IPS-15b (cell line): ENCODE measurements around the gene ROR2.

Experiments used
- H3K27me3 ChIP-seq: one replicate; pipeline ENCODE4 v1.6.1; 2013; ENCODE audit warnings: low read length; ENCODE audit not compliant: control insufficient read depth, insufficient read depth
- H3K36me3 ChIP-seq: one replicate; pipeline ENCODE4 v1.6.1; 2013; ENCODE audit warnings: low read length; ENCODE audit not compliant: control insufficient read depth, insufficient read depth
- H3K4me1 ChIP-seq: one replicate; pipeline ENCODE4 v1.6.1; 2013; ENCODE audit warnings: mild to moderate bottlenecking, low read length; ENCODE audit not compliant: control insufficient read depth, insufficient read depth
- H3K4me3 ChIP-seq: one replicate; pipeline ENCODE4 v1.5.1; 2013; ENCODE audit warnings: low read depth, low read length
- H3K9ac ChIP-seq: one replicate; pipeline ENCODE4 v1.6.1; 2013; ENCODE audit warnings: low read depth, mild to moderate bottlenecking, low read length
- H3K9me3 ChIP-seq: one replicate; pipeline ENCODE4 v1.6.1; 2013; ENCODE audit warnings: mild to moderate bottlenecking, low read length; ENCODE audit not compliant: control insufficient read depth, insufficient read depth

The ROR2 gene

DNA sequence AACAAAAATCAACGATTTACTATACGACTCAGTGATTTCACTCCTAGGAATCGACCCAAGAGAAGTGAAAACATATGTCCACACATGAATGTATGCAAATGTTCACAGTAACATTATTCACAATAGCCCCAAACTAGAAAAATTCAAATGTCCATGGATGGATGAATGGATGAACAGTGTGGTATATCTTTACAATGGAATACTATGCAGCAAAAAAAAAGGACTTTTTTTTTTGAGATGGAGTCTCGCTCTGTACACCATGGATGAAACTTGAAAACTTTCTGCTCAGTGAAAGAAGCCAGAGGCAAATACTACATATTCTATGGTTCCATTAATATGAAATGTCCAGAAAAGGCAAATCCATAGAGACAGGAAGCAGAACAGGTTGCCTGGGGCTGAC is 233.8 kb downstream of the ROR2 start:
- H3K9me3 ChIP-seq, result no peaks in the 10 kb centered on the region
- H3K4me3 ChIP-seq, result no peak overlapping the region
- peaks cover 4% of the 10 kb centered on the region for H3K4me1 ChIP-seq
- no peaks in the 10 kb centered on the region for H3K27me3 ChIP-seq
- no peak overlapping the region for H3K9ac ChIP-seq
- no peaks in the 10 kb centered on the region for H3K36me3 ChIP-seq

DNA sequence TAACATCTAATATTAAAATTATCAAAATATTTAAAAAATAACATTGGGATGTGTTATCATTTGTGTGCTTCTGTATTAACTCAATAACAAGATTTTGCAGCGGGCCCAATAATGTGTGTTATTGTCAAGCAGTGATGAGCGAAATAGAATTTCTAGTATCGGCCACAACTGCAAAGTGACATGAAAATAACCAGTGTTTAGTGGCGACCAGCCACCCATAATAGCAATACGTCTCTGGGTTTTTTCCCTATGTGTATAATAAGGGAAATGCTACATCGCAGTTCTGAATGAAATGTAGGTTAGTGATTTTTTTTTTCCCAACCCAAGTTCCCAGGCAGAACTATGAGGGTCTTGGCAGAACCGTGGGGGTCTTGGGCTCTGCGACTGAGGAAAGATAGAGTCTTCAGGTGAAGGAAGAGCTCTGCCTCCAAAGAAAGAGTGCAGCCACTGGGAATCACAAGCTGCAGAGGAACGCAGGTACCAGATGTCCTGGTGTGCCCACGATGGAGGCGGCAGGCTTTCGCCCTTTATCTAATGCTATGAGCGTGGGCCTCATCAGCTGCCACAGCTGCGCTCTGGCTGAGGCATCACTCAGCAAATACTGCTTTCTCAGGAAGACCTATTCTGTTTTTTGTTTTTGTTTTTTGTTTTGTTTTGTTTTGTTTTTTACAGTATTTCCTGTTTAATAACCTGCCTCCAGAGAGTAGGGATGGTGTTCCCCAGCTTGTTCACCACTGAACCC is 235.0 kb downstream of the ROR2 start:
- Histone ChIP-seq H3K4me1 (no peaks in the 10 kb centered on the region), H3K27me3 (no peaks in the 10 kb centered on the region), H3K9ac (no peak overlapping the region), H3K4me3 (no peak overlapping the region), H3K36me3 (no peaks in the 10 kb centered on the region), H3K9me3 (no peaks in the 10 kb centered on the region)

DNA sequence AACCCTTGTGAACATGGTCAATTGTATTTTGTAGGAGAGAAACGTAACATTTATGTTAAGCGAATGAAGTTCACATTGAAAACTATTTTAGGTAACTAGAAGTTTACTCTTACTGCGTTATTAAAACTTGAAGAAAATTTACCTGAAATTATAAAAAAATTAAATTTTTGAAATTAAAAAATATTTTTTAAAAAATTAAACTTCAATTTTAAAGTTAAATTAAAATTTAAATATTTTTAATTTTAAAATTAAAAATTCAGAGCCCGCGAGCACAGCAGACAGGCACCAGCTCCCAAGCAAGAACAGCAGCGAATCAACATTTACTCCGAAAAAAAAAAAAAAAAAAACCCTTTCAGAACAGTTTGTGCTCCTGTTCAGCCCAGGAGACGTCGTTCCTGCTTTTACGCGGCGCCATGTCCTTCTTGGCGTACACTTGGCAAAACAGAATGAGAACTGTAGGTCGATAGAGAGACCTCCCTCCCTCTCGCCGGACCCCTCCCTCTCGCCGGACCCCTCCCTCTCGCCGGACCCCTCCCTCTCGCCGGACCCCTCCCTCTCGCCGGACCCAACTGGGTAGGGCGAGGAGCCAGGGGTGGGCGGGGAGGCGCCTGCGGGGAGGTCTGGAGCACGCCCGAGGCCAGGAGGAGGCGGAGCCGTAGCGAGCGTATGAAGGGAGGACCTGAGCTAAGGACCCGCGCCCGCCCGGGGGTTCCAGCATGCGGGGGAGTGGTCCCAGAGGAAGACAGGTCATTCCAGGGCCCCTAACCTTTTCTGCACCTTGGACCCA is 235.8 kb downstream of the ROR2 start:
- no peaks in the 10 kb centered on the region for H3K36me3 ChIP-seq
- H3K9ac ChIP-seq, result no peak overlapping the region
- no peaks in the 10 kb centered on the region for H3K9me3 ChIP-seq
- H3K27me3 ChIP-seq, result no peaks in the 10 kb centered on the region
- peak overlapping the region; percentile 41 for H3K4me3 ChIP-seq
- H3K4me1 ChIP-seq, result no peaks in the 10 kb centered on the region

DNA sequence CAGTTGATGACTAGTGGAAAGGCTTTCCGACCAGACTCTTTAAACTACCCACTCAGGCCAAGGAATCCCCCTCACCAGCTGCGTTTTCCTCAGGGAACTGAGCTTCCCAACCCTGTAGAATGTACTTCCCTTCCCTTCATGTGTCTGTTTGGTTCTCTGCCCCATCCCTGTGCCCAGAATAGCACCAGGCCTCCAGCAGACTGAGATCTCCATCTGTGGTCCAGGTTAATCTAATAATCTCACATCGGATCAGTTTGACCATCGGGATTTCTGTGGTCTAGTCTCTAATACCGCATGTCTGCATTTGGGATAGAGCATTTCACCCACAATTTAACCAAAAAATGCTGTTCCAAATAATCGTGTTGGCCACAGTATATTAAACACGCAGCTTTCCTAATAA is 237.2 kb downstream of the ROR2 start:
- Histone ChIP-seq H3K4me3 (no peak overlapping the region), H3K27me3 (no peaks in the 10 kb centered on the region), H3K4me1 (no peaks in the 10 kb centered on the region), H3K36me3 (no peaks in the 10 kb centered on the region), H3K9ac (no peak overlapping the region), H3K9me3 (no peaks in the 10 kb centered on the region)

DNA sequence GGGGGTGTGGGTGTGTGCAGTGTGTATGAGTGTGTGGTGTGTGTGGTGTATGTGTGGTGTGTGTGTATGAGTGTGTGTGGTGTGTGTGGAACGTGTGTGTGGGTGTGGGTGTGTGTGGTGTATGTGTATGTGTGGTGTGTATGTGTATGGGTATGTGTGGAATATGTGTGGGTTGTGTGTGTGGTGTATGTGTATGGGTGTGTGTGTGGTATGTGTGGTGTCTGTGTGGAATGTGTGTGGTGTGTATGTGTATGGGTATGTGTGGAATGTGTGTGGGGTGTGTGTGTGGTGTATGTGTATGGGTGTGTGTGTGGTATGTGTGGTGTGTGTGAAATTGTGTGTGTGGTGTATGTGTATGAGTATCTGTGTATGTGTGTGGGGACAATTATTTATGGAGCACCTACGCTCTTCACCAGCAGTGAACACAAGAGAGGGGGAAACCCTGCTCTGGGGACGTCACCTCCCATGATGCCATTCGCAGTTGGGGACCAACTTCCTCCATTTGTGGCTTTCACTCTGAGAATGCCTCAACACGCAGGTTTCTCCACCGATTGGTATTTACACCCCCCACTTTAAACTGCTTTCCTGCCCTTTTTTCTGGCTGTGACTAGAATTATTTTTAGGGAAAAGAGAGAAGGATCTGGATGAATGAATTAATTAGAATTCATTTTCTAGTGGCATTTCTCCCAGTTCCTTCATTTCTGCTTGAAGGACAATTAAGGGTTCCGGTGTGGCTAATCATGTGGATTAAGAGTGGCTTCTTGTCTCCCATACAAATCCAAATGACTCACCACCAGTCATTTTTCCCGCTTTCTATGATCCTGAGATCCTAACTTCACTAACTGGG is 238.1 kb downstream of the ROR2 start:
- H3K4me1 ChIP-seq, result no peaks in the 10 kb centered on the region
- no peaks in the 10 kb centered on the region for H3K36me3 ChIP-seq
- H3K27me3 ChIP-seq, result no peaks in the 10 kb centered on the region
- H3K9me3 ChIP-seq, result no peaks in the 10 kb centered on the region
- H3K4me3 ChIP-seq, result no peak overlapping the region
- no peak overlapping the region for H3K9ac ChIP-seq

DNA sequence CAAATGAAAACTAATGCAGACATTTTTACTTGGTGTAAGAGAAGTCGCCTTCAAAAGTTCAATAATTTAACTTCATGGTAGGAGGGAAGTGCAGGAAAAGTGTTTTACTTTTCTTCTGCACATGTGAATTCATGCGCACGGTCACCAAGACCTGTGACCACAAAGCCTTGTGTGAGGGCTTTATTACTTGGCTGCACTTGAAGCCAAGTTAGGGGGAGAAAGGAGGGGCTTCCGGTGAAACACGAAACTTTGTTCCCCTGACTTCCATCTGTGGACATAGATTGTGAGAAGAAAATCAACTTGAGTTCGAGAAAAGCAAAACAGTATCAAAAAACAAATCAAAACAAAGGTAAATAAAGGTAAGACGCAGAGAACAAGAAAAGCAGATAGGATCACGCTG is 239.9 kb downstream of the ROR2 start:
- no peaks in the 10 kb centered on the region for H3K9me3 ChIP-seq
- no peak overlapping the region for H3K4me3 ChIP-seq
- H3K36me3 ChIP-seq, result no peaks in the 10 kb centered on the region
- H3K4me1 ChIP-seq, result no peaks in the 10 kb centered on the region
- H3K27me3 ChIP-seq, result no peaks in the 10 kb centered on the region
- H3K9ac ChIP-seq, result no peak overlapping the region

DNA sequence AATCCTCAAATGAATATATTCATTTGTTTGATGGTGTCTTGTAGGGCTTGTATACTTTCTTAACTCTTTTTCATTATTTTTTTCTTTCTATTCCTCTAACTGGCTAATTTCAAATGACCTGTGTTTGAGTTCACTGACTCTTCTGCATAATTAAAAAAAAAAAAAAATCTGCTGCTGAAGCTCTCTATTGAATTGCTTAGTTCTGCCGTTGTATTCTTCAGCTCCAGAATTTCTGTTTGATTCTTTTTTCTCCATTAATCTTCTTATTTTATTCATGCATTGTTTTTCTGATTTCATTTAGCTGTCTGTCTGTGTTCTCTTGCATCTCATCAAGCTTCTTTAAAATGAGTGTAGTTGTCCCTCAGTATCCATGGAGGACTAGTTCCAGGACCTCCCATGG is 244.6 kb downstream of the ROR2 start:
- no peak overlapping the region for H3K4me3 ChIP-seq
- H3K4me1 ChIP-seq, result no peaks in the 10 kb centered on the region
- no peak overlapping the region for H3K9ac ChIP-seq

DNA sequence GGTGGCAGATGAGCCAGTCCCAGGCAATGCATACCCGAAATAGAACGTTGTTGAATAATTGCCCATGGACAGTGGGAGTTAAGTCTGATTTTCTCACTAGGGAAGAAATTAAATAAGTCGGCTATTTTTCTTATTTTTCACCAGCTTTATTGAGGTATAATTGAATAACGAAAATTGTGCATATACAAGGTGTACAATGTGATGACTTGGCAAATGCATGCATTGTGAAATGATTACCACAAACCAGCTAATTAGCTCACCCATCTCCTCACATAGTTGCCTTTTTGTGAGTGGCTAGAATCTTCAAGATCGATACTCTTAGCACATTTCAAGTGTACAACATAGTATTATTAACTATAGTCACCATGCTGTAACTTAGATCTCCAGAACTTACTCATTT is 249.6 kb downstream of the ROR2 start:
- H3K27me3 ChIP-seq, result no peaks in the 10 kb centered on the region
- H3K9me3 ChIP-seq, result no peaks in the 10 kb centered on the region
- H3K4me1 ChIP-seq, result no peaks in the 10 kb centered on the region
- no peak overlapping the region for H3K9ac ChIP-seq
- no peak overlapping the region for H3K4me3 ChIP-seq
- no peaks in the 10 kb centered on the region for H3K36me3 ChIP-seq

More for the DNA sequence above, 244.6 kb downstream of the ROR2 start:
- Histone ChIP-seq H3K27me3 (no peaks in the 10 kb centered on the region), H3K36me3 (no peaks in the 10 kb centered on the region), H3K9me3 (no peaks in the 10 kb centered on the region)

DNA sequence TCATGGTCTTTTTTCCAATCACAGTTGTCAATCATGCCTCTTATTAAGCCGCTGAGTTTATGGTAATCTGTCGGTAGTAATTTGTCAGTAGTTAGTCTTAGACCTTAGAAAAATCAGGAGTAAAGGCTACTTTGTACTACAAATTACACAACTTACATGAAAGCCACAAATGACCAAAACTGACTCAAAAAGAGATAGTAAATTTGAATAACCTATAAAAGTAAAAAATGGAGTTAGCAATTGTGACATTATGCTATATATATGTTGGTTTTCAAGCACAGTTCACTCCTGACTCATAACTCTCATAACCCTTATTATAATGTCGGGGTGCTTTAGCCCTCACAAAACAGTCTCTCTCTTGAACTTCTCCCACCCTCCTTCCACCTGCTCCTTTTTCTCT is 251.8 kb downstream of the ROR2 start:
- Histone ChIP-seq H3K9me3 (no peaks in the 10 kb centered on the region), H3K4me3 (no peak overlapping the region), H3K4me1 (peaks cover 13% of the 10 kb centered on the region), H3K36me3 (no peaks in the 10 kb centered on the region), H3K27me3 (no peaks in the 10 kb centered on the region), H3K9ac (no peak overlapping the region)

DNA sequence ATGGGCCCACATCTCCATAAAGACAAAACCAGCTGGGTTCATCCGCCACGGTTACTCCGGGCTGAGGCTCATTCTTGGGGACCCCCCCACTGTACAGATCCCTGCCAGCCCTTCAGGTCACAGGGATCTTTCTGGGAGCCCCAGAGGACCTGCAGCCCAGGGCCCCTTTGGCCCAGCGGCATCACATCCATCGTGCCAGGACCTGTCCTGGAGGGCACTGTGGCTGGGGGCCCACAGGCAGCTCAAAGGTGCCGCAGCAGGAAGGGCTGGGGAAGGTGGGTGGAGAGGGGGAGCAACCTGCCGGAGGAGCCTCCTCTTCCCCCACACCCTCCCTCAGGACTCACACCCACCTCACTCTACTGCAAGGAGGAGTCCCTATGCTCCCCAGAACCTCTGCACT is 252.8 kb downstream of the ROR2 start:
- no peak overlapping the region for H3K4me3 ChIP-seq
- no peaks in the 10 kb centered on the region for H3K9me3 ChIP-seq
- peaks cover 13% of the 10 kb centered on the region for H3K4me1 ChIP-seq
- no peaks in the 10 kb centered on the region for H3K27me3 ChIP-seq
- no peaks in the 10 kb centered on the region for H3K36me3 ChIP-seq
- H3K9ac ChIP-seq, result no peak overlapping the region

DNA sequence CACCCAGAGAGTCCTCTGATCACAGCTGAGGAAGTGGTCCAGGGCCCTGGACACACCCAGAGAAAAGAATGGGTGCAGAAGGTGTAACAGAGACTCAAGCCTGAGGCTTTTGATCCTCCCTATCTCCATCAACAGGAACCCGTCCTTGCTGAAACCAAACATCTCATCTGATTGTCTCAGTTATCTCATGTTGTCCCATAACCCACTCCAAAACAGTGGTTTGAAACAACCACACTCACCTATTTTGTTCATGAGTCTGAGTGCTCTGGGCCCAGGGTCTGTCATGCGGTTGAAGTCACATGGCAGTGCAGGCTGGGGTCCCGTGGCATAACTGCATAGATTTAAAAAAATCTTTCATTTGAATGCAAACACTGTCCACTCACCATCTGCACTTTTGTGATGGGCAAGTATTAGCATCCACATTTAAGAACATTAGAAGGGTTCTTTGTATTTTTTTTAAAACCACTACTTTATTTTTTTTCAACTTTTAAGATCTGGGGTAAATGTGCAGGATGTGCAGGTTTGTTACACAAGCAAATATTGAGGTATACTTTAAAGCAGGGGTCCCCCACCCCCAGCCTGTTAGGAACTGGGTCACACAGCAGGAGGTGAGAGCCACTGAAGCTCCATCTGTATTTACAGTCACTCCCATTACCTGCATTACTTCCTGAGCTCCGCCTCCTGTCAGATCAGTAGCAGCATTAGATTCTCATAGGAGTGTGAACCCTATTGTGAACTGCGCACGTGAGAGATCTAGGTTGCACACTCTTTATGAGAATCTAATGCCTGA is 255.8 kb downstream of the ROR2 start:
- no peaks in the 10 kb centered on the region for H3K36me3 ChIP-seq
- no peak overlapping the region for H3K4me3 ChIP-seq
- peaks cover 13% of the 10 kb centered on the region for H3K4me1 ChIP-seq
- no peak overlapping the region for H3K9ac ChIP-seq
- H3K27me3 ChIP-seq, result no peaks in the 10 kb centered on the region
- no peaks in the 10 kb centered on the region for H3K9me3 ChIP-seq
